PFSK-1 (cell line): ENCODE data around the gene DDX25.

Source experiments
- FOXP2 ChIP-seq: optimal IDR thresholded peaks from 2 replicates; pipeline ENCODE3; 2011; ENCODE audit warnings: borderline replicate concordance, control low read depth, inconsistent platforms; ENCODE audit not compliant: insufficient read depth; ENCODE audit errors: extremely low read length, extremely low read depth
- POLR2AphosphoS5 ChIP-seq: IDR thresholded peaks from 2 replicates; pipeline ENCODE4 v1.6.1; 2012; ENCODE audit warnings: low read depth, mild to moderate bottlenecking, control low read depth, low read length, moderate library complexity
- SIN3A ChIP-seq: IDR thresholded peaks from 2 replicates; pipeline ENCODE4 v1.6.1; 2012; ENCODE audit warnings: mild to moderate bottlenecking, low read length, moderate library complexity, borderline replicate concordance; ENCODE audit not compliant: insufficient read depth
- TAF1 ChIP-seq: IDR thresholded peaks from 2 replicates; pipeline ENCODE4 v1.6.1; 2012; ENCODE audit warnings: low read length, control low read depth, borderline replicate concordance; ENCODE audit not compliant: insufficient read depth
- TF ChIP-seq, protein P1 (sequence below), 2 experiments: IDR thresholded peaks; 2 replicates each; pipeline versions ENCODE4 v1.6.1 to v1.8.0; 2011 to 2012; ENCODE audit warnings: low read depth in 2 of 2, low read length in 2 of 2, control low read depth in 1 of 2, inconsistent platforms in 1 of 2, mild to moderate bottlenecking in 1 of 2, moderate library complexity in 1 of 2; ENCODE audit not compliant: insufficient read depth in 1 of 2

DNA sequence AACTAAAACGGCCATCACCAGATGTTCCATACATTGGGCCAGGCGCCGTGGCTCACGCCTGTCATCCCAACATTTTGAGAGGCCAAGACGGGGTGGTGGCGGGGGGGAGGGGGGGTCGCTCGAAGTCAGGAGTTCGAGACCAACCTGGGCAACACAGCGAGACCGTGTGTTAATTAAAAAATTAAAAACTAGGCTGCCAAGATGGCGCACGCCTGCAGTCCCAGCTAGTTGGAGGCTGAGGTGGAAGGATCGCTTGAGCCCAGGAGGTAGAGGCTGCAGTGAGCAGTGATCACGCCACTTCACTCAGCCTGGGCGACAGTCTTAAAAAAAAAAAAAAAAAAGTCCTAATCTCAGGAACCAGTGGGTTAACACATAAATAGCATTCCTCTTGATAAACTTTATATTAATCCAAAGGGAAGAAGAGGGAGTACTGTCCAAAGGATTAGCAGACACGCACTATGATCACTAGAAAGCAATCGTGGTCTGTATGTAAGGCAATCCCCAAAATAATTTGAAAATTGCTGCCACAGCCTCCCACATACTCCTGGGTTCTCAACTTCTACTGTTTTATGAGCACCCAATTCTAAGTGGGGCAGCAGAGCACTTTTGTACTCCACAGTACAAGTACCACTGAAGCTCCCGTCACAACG, 1.9 kb upstream of the DDX25 start:
- TF ChIP-seq POLR2AphosphoS5 (no peak), TAF1 (no peak), SIN3A (no peak), FOXP2 (no peak)
- TF ChIP-seq, protein P1, sequence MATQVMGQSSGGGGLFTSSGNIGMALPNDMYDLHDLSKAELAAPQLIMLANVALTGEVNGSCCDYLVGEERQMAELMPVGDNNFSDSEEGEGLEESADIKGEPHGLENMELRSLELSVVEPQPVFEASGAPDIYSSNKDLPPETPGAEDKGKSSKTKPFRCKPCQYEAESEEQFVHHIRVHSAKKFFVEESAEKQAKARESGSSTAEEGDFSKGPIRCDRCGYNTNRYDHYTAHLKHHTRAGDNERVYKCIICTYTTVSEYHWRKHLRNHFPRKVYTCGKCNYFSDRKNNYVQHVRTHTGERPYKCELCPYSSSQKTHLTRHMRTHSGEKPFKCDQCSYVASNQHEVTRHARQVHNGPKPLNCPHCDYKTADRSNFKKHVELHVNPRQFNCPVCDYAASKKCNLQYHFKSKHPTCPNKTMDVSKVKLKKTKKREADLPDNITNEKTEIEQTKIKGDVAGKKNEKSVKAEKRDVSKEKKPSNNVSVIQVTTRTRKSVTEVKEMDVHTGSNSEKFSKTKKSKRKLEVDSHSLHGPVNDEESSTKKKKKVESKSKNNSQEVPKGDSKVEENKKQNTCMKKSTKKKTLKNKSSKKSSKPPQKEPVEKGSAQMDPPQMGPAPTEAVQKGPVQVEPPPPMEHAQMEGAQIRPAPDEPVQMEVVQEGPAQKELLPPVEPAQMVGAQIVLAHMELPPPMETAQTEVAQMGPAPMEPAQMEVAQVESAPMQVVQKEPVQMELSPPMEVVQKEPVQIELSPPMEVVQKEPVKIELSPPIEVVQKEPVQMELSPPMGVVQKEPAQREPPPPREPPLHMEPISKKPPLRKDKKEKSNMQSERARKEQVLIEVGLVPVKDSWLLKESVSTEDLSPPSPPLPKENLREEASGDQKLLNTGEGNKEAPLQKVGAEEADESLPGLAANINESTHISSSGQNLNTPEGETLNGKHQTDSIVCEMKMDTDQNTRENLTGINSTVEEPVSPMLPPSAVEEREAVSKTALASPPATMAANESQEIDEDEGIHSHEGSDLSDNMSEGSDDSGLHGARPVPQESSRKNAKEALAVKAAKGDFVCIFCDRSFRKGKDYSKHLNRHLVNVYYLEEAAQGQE (IDR thresholded peaks at IDR 0.05; ENCODE audit: insufficient read depth in 1 of 2, low read depth in 2 of 2, low read length in 2 of 2): no peak
